Airway epithelial cell (primary cell): ENCODE data around the gene PYGM. TPM values are rescaled to one million over a fixed set of nuclear protein-coding genes. Genes with fewer than 3 reads are reported as not detected.

Experiments
- total RNA-seq: library from RNA; depleted of rRNA; stranded (reverse); fragments of >200 nt; gene quantifications from 2 replicates; pipeline ENCODE4 v1.2.3, GENCODE V29; 2015

PYGM gene
- total RNA-seq: 0.14 and 0.79 TPM in 2 replicates

DNA sequence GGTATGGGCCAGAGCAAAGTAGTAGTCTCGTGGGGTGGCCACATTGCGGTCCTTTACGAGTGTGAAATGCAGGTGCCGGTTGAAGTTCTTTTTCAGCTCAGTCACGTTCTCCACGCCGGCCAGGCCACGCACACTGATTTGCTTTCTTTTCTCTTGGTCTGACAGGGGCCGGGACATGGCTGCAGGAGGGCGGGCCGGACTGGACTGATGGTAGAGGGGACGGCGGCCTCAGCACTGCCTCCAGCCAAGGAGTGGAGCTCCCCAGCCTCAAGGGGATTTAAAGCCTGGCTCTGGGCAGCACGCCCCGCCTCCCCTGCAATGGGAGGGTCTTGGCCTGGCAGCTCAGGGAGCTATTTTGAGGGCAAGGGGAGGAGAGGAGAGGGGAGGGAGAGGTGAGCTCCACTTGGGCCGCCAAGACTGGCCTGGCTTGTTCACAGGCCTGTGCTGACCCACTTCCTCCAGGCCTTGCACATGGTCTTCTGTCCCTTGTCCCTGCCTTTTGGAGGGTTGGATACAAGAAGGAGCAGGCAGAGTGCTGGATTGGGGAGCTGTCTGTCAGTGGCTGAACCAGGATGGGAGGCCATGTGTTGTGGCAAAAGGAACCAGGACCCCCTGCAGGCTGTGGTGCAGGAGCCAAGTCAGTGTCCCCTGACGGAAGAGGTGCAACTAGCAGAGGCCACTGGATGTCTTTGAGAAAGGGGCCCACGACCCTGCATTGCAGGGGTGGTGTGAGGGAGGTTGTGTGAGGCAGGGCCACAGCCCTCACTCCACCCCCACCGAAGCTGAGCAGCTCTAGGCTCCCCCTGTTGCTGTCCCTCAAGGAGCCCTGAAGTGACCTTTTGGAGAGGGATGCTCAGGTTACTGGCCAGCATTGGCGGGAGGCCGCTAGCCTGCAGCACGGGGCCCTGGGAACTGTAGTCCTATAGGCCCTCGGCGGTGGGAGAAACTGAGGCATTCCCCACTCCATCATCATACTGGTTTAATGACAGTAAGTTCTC is at the start of gene PYGM:
Gene PYGM, minus strand, starts transcription at position 253 of the 998 bp plus-strand sequence. Its CDS starts 76 bp downstream, at position 177.

DNA sequence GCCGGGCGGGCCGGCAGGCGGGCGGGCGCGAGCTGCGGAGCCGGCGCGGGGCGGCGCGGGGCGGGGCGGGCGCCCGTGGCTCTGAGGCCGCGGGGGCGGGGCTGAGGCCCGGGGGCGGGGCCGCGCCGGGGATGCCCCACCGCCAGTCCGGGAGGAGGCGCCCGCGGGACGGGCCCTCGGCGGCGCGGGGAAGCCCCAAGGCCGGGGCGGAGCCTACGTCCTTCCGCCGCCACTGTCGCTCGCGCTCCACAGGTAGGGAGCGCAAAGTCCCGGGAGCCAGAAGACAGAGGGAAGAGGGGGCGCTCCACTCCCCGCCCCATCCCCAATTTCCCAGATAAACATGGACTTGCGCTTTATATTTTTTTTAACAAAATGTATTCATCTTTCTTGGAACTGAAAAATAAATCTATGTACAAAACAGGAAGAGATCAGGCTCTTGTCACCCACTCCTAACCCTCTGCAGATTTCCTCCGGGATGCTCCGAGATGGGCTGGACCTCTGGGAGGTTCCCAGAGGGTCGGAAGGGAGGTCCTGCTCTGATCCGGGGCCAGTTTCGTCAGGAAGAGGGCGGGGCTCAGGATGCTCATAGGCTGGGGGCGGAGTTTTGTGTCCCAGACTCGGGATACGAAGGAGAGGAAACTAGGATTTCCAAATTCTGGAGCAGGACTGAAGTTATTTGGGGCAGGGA is 43.5 kb upstream of the PYGM start, which contains the start of gene MAP4K2:
Gene MAP4K2, minus strand, starts transcription at position 57 of the 688 bp plus-strand sequence. CDS start 65 bp downstream, outside the sequence.

DNA sequence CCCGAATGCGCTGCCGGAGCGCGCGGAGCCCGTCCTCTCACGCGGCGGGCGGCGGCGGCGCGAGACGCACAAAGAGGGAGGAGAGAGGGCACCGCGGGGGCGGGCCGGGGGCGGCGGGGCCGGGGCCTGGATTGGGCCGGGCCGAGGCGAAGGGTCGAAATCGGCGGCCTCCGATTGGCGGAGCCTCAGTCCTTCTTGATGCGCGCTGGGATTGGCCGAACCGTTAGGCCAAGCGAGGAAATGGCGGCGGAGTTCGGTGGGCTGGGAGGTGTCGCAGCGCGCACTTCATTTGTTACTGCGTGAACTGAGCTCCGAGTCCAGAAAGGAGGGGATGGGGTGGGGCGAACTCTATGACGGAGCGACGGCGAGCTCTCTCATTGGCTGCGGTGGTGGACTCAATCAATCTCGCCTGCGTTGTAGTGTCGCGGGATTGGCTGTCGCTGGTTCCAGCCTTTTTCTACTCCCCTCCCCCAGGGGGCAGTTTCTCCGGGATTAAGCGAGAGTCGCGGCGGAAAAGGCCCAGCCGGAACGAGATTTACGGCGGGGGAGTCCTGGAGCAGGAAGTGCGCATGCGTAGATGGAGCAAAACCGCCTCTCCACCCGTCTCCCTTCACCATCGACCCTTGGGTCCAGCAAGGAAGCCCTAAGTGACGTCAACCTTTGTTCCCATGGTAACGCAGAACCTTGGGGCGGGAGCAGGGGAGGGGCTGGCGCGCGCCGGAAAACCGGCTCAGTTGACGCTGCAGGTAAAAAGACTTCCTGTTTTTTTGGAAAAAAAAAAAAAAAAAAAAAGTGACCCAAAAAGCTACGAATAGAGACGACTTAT is 18.9 kb upstream of the PYGM start, which contains the start of gene SF1:
Gene SF1, minus strand, starts transcription at position 70 of the 826 bp plus-strand sequence. CDS start 150 bp downstream, outside the sequence.

DNA sequence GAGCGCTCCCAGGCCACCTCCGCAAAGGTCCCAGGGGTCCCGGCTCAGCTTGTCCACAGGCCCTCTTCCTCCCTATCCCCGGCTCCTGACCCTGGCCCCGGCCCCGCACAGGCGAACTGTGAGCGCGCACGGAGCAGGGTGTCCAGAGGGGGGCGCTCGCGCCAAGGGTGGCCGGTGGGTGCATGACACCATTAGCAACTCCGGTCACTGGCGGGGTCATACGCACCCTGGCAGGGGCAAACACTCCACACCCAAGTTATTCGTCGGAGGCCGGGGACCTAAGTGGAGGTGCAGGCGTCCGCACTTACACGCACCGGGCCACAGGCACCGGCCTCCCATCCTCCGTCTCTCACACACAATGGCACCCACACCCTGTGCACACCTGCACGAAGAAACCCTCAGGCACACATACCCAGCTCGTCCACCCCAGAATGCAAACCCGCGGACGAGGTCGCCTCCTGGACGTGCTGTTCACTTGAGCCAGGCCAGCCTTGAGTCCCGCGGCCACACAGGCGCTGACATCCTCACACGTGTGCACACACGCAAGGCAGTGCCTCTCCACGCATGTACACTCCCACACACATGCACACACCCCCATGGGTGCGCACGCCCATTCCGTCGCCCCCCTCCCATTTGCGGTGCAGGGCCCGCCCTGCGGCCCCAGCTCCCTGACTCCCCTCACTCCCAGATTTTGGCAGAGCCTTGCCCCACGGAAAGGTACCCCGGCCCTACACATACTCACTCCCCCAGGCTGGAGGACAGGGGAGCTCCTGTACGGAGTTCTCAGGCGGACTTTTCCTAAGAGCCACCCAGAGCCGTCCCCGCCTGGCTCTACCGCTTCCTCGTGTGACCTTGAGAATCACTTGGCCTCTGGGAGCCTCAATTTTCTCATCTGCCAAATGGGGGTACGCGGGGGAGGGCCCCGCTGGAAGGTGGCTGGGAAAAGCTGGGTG is 15.9 kb downstream of the PYGM start, which contains the start of gene RASGRP2:
Gene RASGRP2, minus strand, starts transcription at position 552 of the 953 bp plus-strand sequence. CDS start 1,276 bp downstream, outside the sequence.

DNA sequence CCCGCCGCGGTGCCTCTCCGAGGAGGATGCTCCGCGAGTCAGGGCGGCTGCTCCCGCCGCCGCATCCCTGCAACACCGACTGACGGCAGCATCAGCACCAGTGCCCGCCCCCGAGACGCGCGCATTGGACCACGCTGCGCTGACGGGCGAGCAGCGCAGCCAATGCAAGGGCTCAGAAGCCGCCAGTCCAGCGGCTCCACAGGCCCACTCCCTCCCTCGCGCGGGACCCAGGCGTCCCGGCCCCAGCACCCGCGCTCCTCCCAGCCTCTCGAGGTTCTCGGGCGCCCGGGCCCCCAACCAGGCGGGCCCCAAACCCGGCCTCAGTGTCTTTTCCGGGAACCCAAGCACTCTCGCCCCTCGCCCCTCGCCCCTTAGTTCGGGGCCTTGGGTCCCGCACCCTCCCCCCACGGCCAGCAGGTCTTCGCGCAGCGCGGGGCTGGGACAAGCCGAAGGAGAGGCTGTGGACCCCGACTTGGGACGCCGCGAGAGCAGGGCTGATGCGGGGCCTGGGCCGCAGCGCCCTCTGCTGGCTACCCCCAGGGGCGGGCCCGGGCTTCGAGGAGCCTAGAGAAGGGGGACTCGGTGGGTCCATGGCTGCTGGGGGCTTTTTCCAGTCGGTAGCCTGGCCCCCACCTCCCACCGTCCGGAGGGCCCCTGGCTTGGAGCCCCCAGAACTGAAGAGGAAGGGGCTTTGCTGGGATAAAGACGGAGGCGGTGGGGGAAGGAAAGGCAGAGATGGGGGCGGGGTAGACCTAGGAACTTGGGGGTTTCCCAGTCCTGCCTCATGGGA is 36.5 kb downstream of the PYGM start, which contains the start of gene NRXN2:
Gene NRXN2, minus strand, starts transcription at position 81 of the 790 bp plus-strand sequence. CDS start 9,498 bp downstream, outside the sequence.

Other genes with a start within 250 kb of the PYGM start
- gene SLC22A11, start 204.0 kb downstream of the PYGM start, total RNA-seq: not detected in 2 replicates
- gene SLC22A12, start 168.8 kb downstream of the PYGM start, total RNA-seq: not detected in 2 replicates
- not detected in 2 replicates for gene NRXN2, start 36.8 kb downstream of the PYGM start, total RNA-seq
- not detected in 2 replicates for gene RASGRP2, start 15.8 kb downstream of the PYGM start, total RNA-seq
- 130 and 133 TPM in 2 replicates for gene SF1, start 18.6 kb upstream of the PYGM start, total RNA-seq
- 23.3 and 35.0 TPM in 2 replicates for gene MAP4K2, start 43.2 kb upstream of the PYGM start, total RNA-seq
- 21.9 and 28.4 TPM in 2 replicates for gene MEN1, start 50.6 kb upstream of the PYGM start, total RNA-seq
- 15.9 and 17.4 TPM in 2 replicates for gene CDC42BPG, start 84.7 kb upstream of the PYGM start, total RNA-seq
- 43.7 and 57.8 TPM in 2 replicates for gene EHD1, start 118.6 kb upstream of the PYGM start, total RNA-seq
- 18.2 and 19.0 TPM in 2 replicates for gene ATG2A, start 157.2 kb upstream of the PYGM start, total RNA-seq
- gene PPP2R5B, start 164.7 kb upstream of the PYGM start, total RNA-seq: 14.8 and 16.2 TPM in 2 replicates
- gene GPHA2, start 175.9 kb upstream of the PYGM start, total RNA-seq: not detected in 2 replicates
- not detected in 2 replicates for gene MAJIN, start 212.1 kb upstream of the PYGM start, total RNA-seq
- 0.09 TPM in 1 of 2 replicates, not detected in the other for gene BATF2, start 237.0 kb upstream of the PYGM start, total RNA-seq